H1 (cell line): ENCODE measurements around the gene ZBTB25. TPM values are rescaled to one million over a fixed set of nuclear protein-coding genes. Genes with fewer than 3 reads are reported as not detected.

Experiments used
- CTCF ChIA-PET: fragments of 300-600 bp; sonication (Branson Sonifier 250); formaldehyde crosslinking; loops from one replicate; lab custom pipeline; 2021; ENCODE audit not compliant: partially characterized antibody; lab: Charles Lee
- POLR2A ChIA-PET: fragments of 300-600 bp; sonication (Branson Sonifier 250); formaldehyde crosslinking; loops from one replicate; lab custom pipeline; 2021; ENCODE audit warnings: inconsistent platforms; ENCODE audit not compliant: partially characterized antibody; lab: Charles Lee
- DNase-seq, 2 experiments: peaks; one replicate each; pipeline versions ENCODE4 v3.0.0 to v3.0.0-alpha.2; 2010 to 2022; ENCODE audit warnings: low spot score in 2 of 2, low read depth in 1 of 2, mixed read lengths in 1 of 2
- FAIRE-seq: peaks from 2 replicates; lab custom pipeline; 2011; peaks lifted over from hg19 to GRCh38; lab: Jason Lieb, UNC
- H2AFZ ChIP-seq: 2 replicates; pipeline ENCODE4 v1.8.1; 2012; ENCODE audit warnings: low read length, inconsistent platforms
- H2AK5ac ChIP-seq: 2 replicates; pipeline ENCODE4 v1.6.1; 2013; ENCODE audit warnings: low read depth, low read length
- H2BK120ac ChIP-seq: replicated peaks from 2 replicates; pipeline ENCODE3; 2013; ENCODE audit warnings: low read depth, low read length, inconsistent platforms
- H2BK12ac ChIP-seq: 2 replicates; pipeline ENCODE4 v1.6.1; 2013; ENCODE audit warnings: low read depth, low read length
- H2BK15ac ChIP-seq: 2 replicates; pipeline ENCODE4 v1.6.1; 2013; ENCODE audit warnings: low read length
- H2BK20ac ChIP-seq: 2 replicates; pipeline ENCODE4 v1.6.1; 2013; ENCODE audit warnings: low read length
- H2BK5ac ChIP-seq: 2 replicates; pipeline ENCODE4 v1.6.1; 2013; ENCODE audit warnings: low read depth, low read length
- H3K14ac ChIP-seq: 2 replicates; pipeline ENCODE4 v1.6.1; 2013; ENCODE audit warnings: inconsistent platforms; ENCODE audit not compliant: insufficient read length
- H3K18ac ChIP-seq: 2 replicates; pipeline ENCODE4 v1.6.1; 2013; ENCODE audit warnings: low read length; ENCODE audit errors: extremely low read depth
- H3K23ac ChIP-seq: 2 replicates; pipeline ENCODE4 v1.6.1; 2013; ENCODE audit warnings: inconsistent platforms; ENCODE audit not compliant: insufficient read length
- H3K23me2 ChIP-seq: 2 replicates; pipeline ENCODE4 v1.6.1; 2013; ENCODE audit warnings: low read depth, low read length
- H3K27ac ChIP-seq: 2 replicates; pipeline ENCODE4 v1.6.1; 2011; ENCODE audit warnings: low read depth, low read length, inconsistent platforms
- H3K27me3 ChIP-seq, 4 experiments: replicated peaks in 1 of 4; 1 replicate in 1 of 4; 2 replicates in 3 of 4; pipeline versions ENCODE4 v1.6.1 to v1.8.1; 2011 to 2013; ENCODE audit warnings: low read length in 3 of 4, mild to moderate bottlenecking in 3 of 4, inconsistent platforms in 2 of 4, mixed read lengths in 2 of 4, moderate library complexity in 1 of 4; ENCODE audit not compliant: control insufficient read depth in 3 of 4, insufficient read depth in 3 of 4; ENCODE audit errors: extremely low read depth in 1 of 4
- H3K36me3 ChIP-seq, 4 experiments: 2 replicates each; pipeline versions ENCODE4 v1.6.1 to v1.8.1; 2011 to 2013; ENCODE audit warnings: mild to moderate bottlenecking in 4 of 4, low read length in 3 of 4, moderate library complexity in 2 of 4, control low read depth in 1 of 4, inconsistent platforms in 1 of 4; ENCODE audit not compliant: insufficient read depth in 4 of 4, control insufficient read depth in 2 of 4
- H3K4ac ChIP-seq: replicated peaks from 2 replicates; pipeline ENCODE3; 2013; ENCODE audit warnings: low read length, low read depth, mixed read lengths, inconsistent platforms; ENCODE audit not compliant: insufficient read length
- H3K4me1 ChIP-seq, 4 experiments: replicated peaks in 1 of 4; 1 replicate in 1 of 4; 2 replicates in 3 of 4; pipeline versions ENCODE4 v1.6.1 to v1.8.1; 2011 to 2013; ENCODE audit warnings: low read length in 3 of 4, inconsistent platforms in 2 of 4, mixed read lengths in 1 of 4; ENCODE audit not compliant: insufficient read depth in 4 of 4, control insufficient read depth in 3 of 4
- H3K4me2 ChIP-seq, 2 experiments: 2 replicates each; pipeline versions ENCODE4 v1.6.1 to v1.8.1; 2011 to 2013; ENCODE audit warnings: low read depth in 2 of 2, low read length in 2 of 2, control low read depth in 1 of 2, inconsistent platforms in 1 of 2, mild to moderate bottlenecking in 1 of 2; ENCODE audit not compliant: insufficient read depth in 1 of 2
- H3K4me3 ChIP-seq, 4 experiments: fragments of 200-600, 300-600 bp in 1 of 4; sonication (generic), shearing (Covaris generic), sonication (Bioruptor Twin) in 1 of 4; 2 replicates each; pipeline versions ENCODE4 v1.5.1 to v1.8.1; 2011 to 2016; ENCODE audit warnings: low read length in 4 of 4, low read depth in 3 of 4, control low read depth in 2 of 4, inconsistent platforms in 2 of 4, mild to moderate bottlenecking in 2 of 4, mixed read lengths in 1 of 4, moderate library complexity in 1 of 4; ENCODE audit not compliant: insufficient read depth in 2 of 4; ENCODE audit errors: extremely low read depth in 1 of 4
- H3K56ac ChIP-seq: replicated peaks from 2 replicates; pipeline ENCODE3; 2013; ENCODE audit warnings: low read depth, mild to moderate bottlenecking, mixed read lengths, low read length, inconsistent platforms; ENCODE audit not compliant: insufficient read length
- H3K79me1 ChIP-seq: 2 replicates; pipeline ENCODE4 v1.6.1; 2013; ENCODE audit warnings: low read depth, low read length, control low read depth
- H3K79me2 ChIP-seq, 2 experiments: 2 replicates each; pipeline versions ENCODE4 v1.6.1 to v1.8.1; 2012 to 2013; ENCODE audit warnings: low read length in 2 of 2, mild to moderate bottlenecking in 2 of 2, inconsistent platforms in 1 of 2; ENCODE audit not compliant: insufficient read depth in 2 of 2, control insufficient read depth in 1 of 2
- H3K9ac ChIP-seq, 4 experiments: replicated peaks in 1 of 4; 1 replicate in 1 of 4; 2 replicates in 3 of 4; pipeline versions ENCODE4 v1.6.1 to v1.8.1; 2011 to 2013; ENCODE audit warnings: low read depth in 3 of 4, low read length in 3 of 4, control low read depth in 2 of 4, mild to moderate bottlenecking in 2 of 4, moderate library complexity in 2 of 4, inconsistent platforms in 1 of 4; ENCODE audit errors: extremely low read depth in 1 of 4
- H3K9me3 ChIP-seq, 2 experiments: 2 replicates each; pipeline versions ENCODE4 v1.6.1 to v1.8.1; 2012 to 2013; ENCODE audit warnings: mild to moderate bottlenecking in 2 of 2, moderate library complexity in 2 of 2, control low read depth in 1 of 2, inconsistent platforms in 1 of 2, low read depth in 1 of 2, low read length in 1 of 2, mixed read lengths in 1 of 2; ENCODE audit not compliant: insufficient read depth in 2 of 2
- H4K20me1 ChIP-seq, 2 experiments: replicated peaks in 1 of 2; 2 replicates each; pipeline versions ENCODE3 to v1.8.1; 2011 to 2013; ENCODE audit warnings: inconsistent platforms in 2 of 2, low read length in 2 of 2, mild to moderate bottlenecking in 1 of 2; ENCODE audit not compliant: insufficient read depth in 2 of 2, control insufficient read depth in 1 of 2
- H4K5ac ChIP-seq: 2 replicates; pipeline ENCODE4 v1.6.1; 2013; ENCODE audit warnings: low read length, low read depth, mixed read lengths, inconsistent platforms; ENCODE audit not compliant: insufficient read length
- H4K8ac ChIP-seq: 2 replicates; pipeline ENCODE4 v1.8.0; 2013; ENCODE audit warnings: mild to moderate bottlenecking, moderate library complexity, low read length, inconsistent platforms; ENCODE audit not compliant: insufficient read depth; ENCODE audit errors: extremely low read depth
- H4K91ac ChIP-seq: replicated peaks from 2 replicates; pipeline ENCODE3; 2013; ENCODE audit warnings: low read length, mixed read lengths, inconsistent platforms; ENCODE audit not compliant: insufficient read length
- TAF1 ChIP-seq: IDR thresholded peaks from 2 replicates; pipeline ENCODE4 v1.6.1; 2011; ENCODE audit warnings: mild to moderate bottlenecking, low read depth, low read length
- WGBS, 2 experiments: shearing (Covaris generic) in 1 of 2; methylation state at CpG; one replicate each; pipeline versions ENCODE4 v1.1.6 to v1.1.7; 2013 to 2015; ENCODE audit warnings: low lambda C conversion rate in 2 of 2, mixed read lengths in 2 of 2, inconsistent platforms in 1 of 2, low coverage in 1 of 2, missing lambda C conversion rate in 1 of 2; ENCODE audit not compliant: insufficient replicate concordance in 2 of 2, insufficient coverage in 1 of 2, insufficient read length in 1 of 2; ENCODE audit errors: extremely low coverage in 1 of 2, missing lambda C conversion rate in 1 of 2; 5-methylcytosine and 5-hydroxymethylcytosine counted together
- polyA plus RNA-seq, 7 experiments: library from polyadenylated mRNA; depleted of rRNA in 3 of 7; stranded (reverse) in 5 of 7; unstranded in 2 of 7; fragments of >200 nt in 5 of 7; fragments of 200-250 nt in 2 of 7; gene quantifications; 1 replicate in 5 of 7; 2 replicates in 1 of 7; 4 replicates in 1 of 7; pipeline versions ENCODE4 v1.2.1 to v1.2.3, GENCODE V29; 2011 to 2013; ENCODE audit warnings: missing spikeins in 2 of 7, mixed read lengths in 2 of 7
- total RNA-seq: library from RNA; stranded (reverse); fragmentation: NEBNext Ultra II Directional; extraction: Animal tissue kit (Norgen Biotek cat#: 25700); gene quantifications from 2 replicates; pipeline ENCODE4 v1.2.1, GENCODE V29; 2021
- TF ChIP-seq, protein P1 (sequence below): IDR thresholded peaks from 2 replicates; pipeline ENCODE4 v1.6.1; 2012; ENCODE audit warnings: low read length, inconsistent platforms

The ZBTB25 gene
- total and polyA plus RNA-seq, 2 of the 8 experiments (the other 6 are each of a cell fraction or from before 2014, with no cell fraction given): 5.4 to 11.4 TPM

DNA sequence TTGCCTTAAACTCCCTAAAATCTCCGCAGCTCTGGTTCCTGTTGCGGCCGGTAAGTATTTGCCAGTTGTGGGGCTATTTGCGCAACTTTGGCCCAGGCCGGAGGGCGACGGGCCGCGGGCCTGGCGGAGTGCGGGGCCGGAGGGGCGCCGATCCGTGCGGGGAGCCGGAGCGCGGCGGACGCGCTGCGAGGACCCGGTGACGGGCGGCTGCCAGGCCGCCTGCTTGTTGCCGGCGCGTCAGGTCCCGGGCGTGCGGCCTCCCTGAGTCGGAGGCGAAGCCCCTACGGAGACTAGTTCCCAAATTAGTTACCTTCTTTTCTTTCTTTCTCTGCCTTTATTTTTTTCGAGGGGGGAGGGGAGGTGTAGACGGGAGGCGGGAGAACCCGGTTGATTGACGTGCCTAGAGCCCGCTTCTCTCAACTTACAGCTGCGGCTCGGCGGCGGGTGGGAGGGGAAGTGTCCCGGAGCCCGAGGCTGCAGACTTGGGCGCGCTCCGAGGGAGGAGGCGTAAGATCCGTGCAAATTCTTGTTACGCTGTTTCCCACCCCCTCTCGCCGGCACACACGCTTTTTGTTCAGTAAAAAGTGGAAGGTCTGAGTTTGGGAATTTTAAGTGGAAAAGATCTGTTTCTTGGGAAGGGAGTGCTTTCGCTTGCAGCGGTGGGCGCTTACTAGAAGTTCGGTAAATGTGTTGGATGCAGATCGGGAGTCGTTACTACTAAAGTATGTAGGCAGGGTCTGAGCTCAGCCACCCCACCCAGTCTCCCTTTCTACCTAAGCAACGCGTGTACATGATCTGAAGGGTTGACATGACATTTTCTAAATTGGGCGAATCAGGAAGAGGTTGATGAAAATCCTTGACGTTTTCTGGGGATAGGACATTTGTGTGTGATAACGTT, 1.5 kb upstream of the ZBTB25 start:
- ChIA-PET CTCF (interaction anchor here (0.9 to 1.4 kb wide), 4 partner anchors 11 to 161 kb away, joined by 3 to 6 read pairs (median 4); no protein-coding TSS in a partner anchor), POLR2A (interaction anchor here (0.5 to 4.4 kb wide), 54 partner anchors 9 to 1360 kb away, joined by 3 to 52 read pairs (median 4); partner anchors contain the start of genes AKAP5, HSPA2 and MTHFD1)
- FAIRE-seq: no peak
- Histone ChIP-seq H3K79me1 (peaks cover 6% of the 10 kb centered on the region), H3K14ac (peak overlapping the region; percentile 84), H3K56ac (peak overlapping the region; percentile 94), H3K9ac (peak overlapping the region; percentile 95 to 98 (median 96)), H4K91ac (peak overlapping the region; percentile 25), H3K23me2 (peaks cover 19% of the 10 kb centered on the region), H2BK120ac (no peak overlapping the region), H2AFZ (no peak overlapping the region), H4K5ac (peak overlapping the region; percentile 99), H3K27ac (peak overlapping the region; percentile 96), H3K79me2 (peaks cover 11 to 70% of the 10 kb centered on the region in 2 experiments; a peak in 3 of 4 replicates), H3K4ac (no peak overlapping the region), H2AK5ac (no peak overlapping the region), H3K4me3 (peak overlapping the region; percentile 68 to 93 (median 78)), H3K36me3 (no peaks in the 10 kb centered on the region), H3K18ac (peak overlapping the region; percentile 98), H2BK15ac (no peak overlapping the region), H3K9me3 (no peaks in the 10 kb centered on the region), H3K27me3 (no peaks in the 10 kb centered on the region), H2BK5ac (peak overlapping the region; percentile 96), H3K4me2 (peak overlapping the region; percentile 97), H3K4me1 (peaks cover 2 to 16% (median 12%) of the 10 kb centered on the region in 4 experiments; a peak in 5 of 7 replicates), H4K8ac (peak overlapping the region; percentile 99), H3K23ac (no peak overlapping the region), H2BK12ac (peak overlapping the region; percentile 77; the same call in 1 of the 2 replicates), H2BK20ac (no peak overlapping the region), H4K20me1 (peaks cover 3 to 6% of the 10 kb centered on the region in 2 experiments)
- 2% methylated on average over 55 of the region's 68 CpGs; no CpG with 5 or more reads in 1 of the 2 experiments for WGBS, 2 experiments
- peak; percentile 62 to 84 for DNase-seq
- TF ChIP-seq, protein P1, sequence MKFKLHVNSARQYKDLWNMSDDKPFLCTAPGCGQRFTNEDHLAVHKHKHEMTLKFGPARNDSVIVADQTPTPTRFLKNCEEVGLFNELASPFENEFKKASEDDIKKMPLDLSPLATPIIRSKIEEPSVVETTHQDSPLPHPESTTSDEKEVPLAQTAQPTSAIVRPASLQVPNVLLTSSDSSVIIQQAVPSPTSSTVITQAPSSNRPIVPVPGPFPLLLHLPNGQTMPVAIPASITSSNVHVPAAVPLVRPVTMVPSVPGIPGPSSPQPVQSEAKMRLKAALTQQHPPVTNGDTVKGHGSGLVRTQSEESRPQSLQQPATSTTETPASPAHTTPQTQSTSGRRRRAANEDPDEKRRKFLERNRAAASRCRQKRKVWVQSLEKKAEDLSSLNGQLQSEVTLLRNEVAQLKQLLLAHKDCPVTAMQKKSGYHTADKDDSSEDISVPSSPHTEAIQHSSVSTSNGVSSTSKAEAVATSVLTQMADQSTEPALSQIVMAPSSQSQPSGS: no peak
- TF ChIP-seq TAF1: no peak; the same call in 1 of the 2 replicates
